Measurements from ENCODE around the gene AVP. TPM values are rescaled to one million over a fixed set of nuclear protein-coding genes. Genes with fewer than 3 reads are reported as not detected.

The AVP gene
- polyA plus RNA-seq, 1 donor from 2014 or later = not detected

DNA sequence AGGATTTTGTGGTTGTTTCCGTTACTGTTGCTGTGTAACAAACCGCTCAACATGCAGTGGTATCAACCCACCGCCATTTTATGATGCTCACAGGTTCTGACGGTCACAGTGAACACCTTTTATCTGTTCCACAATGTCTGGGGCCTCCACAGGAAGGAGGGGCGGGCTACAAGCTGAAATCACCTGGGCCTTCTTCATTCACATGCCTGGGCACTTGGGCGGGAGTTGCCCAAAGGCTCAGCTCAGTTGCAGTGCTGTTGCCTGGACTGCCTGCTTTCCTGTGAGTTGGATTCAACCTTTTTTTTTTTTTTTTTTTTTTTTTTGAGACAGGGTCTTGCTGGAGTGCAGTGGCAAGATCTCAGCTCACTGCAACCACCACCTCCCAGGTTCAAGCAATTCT, 16.7 kb upstream of the AVP start:
- no peak overlapping the region for H3K9ac ChIP-seq (ENCODE audit: low read length)
- no peaks in the 10 kb centered on the region for H3F3A ChIP-seq (ENCODE audit: insufficient read depth, low read length, poor library complexity, severe bottlenecking)
- no peaks in the 10 kb centered on the region for H3K9me3 ChIP-seq (ENCODE audit: low read length)
- H3K4me3 ChIP-seq (ENCODE audit: low read length) = no peak overlapping the region
- H4K20me1 ChIP-seq (ENCODE audit: insufficient read depth) = no peaks in the 10 kb centered on the region
- H3K9me2 ChIP-seq (ENCODE audit: insufficient read depth, low read length) = no peaks in the 10 kb centered on the region
- H3K36me3 ChIP-seq (ENCODE audit: insufficient read depth, low read length) = no peaks in the 10 kb centered on the region
- H3K27me3 ChIP-seq (ENCODE audit: insufficient read depth, low read depth, low read length) = no peaks in the 10 kb centered on the region
- H3K27ac ChIP-seq (ENCODE audit: low read length) = no peak overlapping the region
- no peaks in the 10 kb centered on the region for H3K79me2 ChIP-seq (replicated peaks; ENCODE audit: insufficient read depth, low read length)
- no peak overlapping the region for H2AFZ ChIP-seq (ENCODE audit: low read depth, low read length)
- TF ChIP-seq, protein P1, sequence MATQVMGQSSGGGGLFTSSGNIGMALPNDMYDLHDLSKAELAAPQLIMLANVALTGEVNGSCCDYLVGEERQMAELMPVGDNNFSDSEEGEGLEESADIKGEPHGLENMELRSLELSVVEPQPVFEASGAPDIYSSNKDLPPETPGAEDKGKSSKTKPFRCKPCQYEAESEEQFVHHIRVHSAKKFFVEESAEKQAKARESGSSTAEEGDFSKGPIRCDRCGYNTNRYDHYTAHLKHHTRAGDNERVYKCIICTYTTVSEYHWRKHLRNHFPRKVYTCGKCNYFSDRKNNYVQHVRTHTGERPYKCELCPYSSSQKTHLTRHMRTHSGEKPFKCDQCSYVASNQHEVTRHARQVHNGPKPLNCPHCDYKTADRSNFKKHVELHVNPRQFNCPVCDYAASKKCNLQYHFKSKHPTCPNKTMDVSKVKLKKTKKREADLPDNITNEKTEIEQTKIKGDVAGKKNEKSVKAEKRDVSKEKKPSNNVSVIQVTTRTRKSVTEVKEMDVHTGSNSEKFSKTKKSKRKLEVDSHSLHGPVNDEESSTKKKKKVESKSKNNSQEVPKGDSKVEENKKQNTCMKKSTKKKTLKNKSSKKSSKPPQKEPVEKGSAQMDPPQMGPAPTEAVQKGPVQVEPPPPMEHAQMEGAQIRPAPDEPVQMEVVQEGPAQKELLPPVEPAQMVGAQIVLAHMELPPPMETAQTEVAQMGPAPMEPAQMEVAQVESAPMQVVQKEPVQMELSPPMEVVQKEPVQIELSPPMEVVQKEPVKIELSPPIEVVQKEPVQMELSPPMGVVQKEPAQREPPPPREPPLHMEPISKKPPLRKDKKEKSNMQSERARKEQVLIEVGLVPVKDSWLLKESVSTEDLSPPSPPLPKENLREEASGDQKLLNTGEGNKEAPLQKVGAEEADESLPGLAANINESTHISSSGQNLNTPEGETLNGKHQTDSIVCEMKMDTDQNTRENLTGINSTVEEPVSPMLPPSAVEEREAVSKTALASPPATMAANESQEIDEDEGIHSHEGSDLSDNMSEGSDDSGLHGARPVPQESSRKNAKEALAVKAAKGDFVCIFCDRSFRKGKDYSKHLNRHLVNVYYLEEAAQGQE (IDR thresholded peaks at IDR 0.05; ENCODE audit: borderline replicate concordance) = no peak
- TF ChIP-seq SMC3 (conservative IDR thresholded peaks at IDR 0.05; ENCODE audit: poor library complexity) (no peak), EZH2 (IDR thresholded peaks at IDR 0.05; ENCODE audit: borderline replicate concordance, insufficient read depth, low read length, poor library complexity, severe bottlenecking) (no peak), TAF1 (IDR thresholded peaks at IDR 0.05; ENCODE audit: low read depth) (no peak), RAD21 (conservative IDR thresholded peaks at IDR 0.05) (no peak), MXI1 (conservative IDR thresholded peaks at IDR 0.05; ENCODE audit: poor library complexity, severe bottlenecking) (no peak), EP300 (conservative IDR thresholded peaks at IDR 0.05; ENCODE audit: poor library complexity, severe bottlenecking) (no peak), POLR2AphosphoS5 (IDR thresholded peaks at IDR 0.05) (no peak)
- TF ChIP-seq, protein P2, sequence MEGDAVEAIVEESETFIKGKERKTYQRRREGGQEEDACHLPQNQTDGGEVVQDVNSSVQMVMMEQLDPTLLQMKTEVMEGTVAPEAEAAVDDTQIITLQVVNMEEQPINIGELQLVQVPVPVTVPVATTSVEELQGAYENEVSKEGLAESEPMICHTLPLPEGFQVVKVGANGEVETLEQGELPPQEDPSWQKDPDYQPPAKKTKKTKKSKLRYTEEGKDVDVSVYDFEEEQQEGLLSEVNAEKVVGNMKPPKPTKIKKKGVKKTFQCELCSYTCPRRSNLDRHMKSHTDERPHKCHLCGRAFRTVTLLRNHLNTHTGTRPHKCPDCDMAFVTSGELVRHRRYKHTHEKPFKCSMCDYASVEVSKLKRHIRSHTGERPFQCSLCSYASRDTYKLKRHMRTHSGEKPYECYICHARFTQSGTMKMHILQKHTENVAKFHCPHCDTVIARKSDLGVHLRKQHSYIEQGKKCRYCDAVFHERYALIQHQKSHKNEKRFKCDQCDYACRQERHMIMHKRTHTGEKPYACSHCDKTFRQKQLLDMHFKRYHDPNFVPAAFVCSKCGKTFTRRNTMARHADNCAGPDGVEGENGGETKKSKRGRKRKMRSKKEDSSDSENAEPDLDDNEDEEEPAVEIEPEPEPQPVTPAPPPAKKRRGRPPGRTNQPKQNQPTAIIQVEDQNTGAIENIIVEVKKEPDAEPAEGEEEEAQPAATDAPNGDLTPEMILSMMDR (IDR thresholded peaks at IDR 0.05; ENCODE audit: poor library complexity, severe bottlenecking) = no peak
- H3K4me2 ChIP-seq (ENCODE audit: low read length) = no peak overlapping the region

DNA sequence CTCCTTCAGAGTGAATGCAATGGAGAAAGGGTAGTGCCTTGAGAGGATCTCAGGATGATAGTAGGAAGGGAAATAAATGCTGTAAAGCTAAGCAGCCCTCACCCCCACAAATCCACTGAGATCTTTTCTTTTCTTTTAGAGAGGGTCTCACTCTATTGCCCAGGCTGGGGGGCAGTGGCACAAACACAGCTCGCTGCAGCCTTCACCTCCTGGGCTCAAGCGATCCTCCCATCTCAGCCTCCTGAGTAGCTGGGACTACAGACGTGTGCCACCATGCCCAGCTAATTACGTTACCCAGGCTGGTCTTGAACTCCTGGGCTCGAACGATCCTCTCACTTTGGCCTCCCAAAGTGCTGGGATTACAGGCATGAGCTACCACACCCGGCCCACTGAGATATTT, 16.0 kb upstream of the AVP start:
- TF ChIP-seq POLR2AphosphoS5 (IDR thresholded peaks at IDR 0.05) = no peak
- TF ChIP-seq MXI1 (conservative IDR thresholded peaks at IDR 0.05; ENCODE audit: poor library complexity, severe bottlenecking) = no peak
- TF ChIP-seq EZH2 (IDR thresholded peaks at IDR 0.05; ENCODE audit: borderline replicate concordance, insufficient read depth, low read length, poor library complexity, severe bottlenecking) = no peak
- TF ChIP-seq TAF1 (IDR thresholded peaks at IDR 0.05; ENCODE audit: low read depth) = no peak
- no peak for TF ChIP-seq RAD21 (conservative IDR thresholded peaks at IDR 0.05)
- H4K20me1 ChIP-seq (ENCODE audit: insufficient read depth) = no peaks in the 10 kb centered on the region

More for the DNA sequence above, 16.0 kb upstream of the AVP start:
- Histone ChIP-seq H3K9me3 (ENCODE audit: low read length) (no peaks in the 10 kb centered on the region), H3K27ac (ENCODE audit: low read length) (no peak overlapping the region), H3F3A (ENCODE audit: insufficient read depth, low read length, poor library complexity, severe bottlenecking) (no peaks in the 10 kb centered on the region), H2AFZ (ENCODE audit: low read depth, low read length) (no peak overlapping the region), H3K27me3 (ENCODE audit: insufficient read depth, low read depth, low read length) (no peaks in the 10 kb centered on the region), H3K79me2 (replicated peaks; ENCODE audit: insufficient read depth, low read length) (no peaks in the 10 kb centered on the region), H3K4me2 (ENCODE audit: low read length) (no peak overlapping the region), H3K4me3 (ENCODE audit: low read length) (no peak overlapping the region), H3K9ac (ENCODE audit: low read length) (no peak overlapping the region), H3K9me2 (ENCODE audit: insufficient read depth, low read length) (no peaks in the 10 kb centered on the region), H3K36me3 (ENCODE audit: insufficient read depth, low read length) (no peaks in the 10 kb centered on the region)
